Sigmoid colon (tissue), 4 donors: Measurements from ENCODE around the gene MYO7A.

Experiments
- POLR2A ChIP-seq, 2 donors: fragments of 450-650 bp; IDR thresholded peaks; one replicate each; pipeline ENCODE4 v1.6.1; 2016; ENCODE audit warnings: antibody characterized with exemption in 2 of 2, mild to moderate bottlenecking in 2 of 2, moderate library complexity in 2 of 2
- POLR2AphosphoS5 ChIP-seq, 4 donors: sonication (generic); formaldehyde crosslinking; IDR thresholded peaks; one replicate each; pipeline ENCODE4 v1.6.1; 2017; ENCODE audit warnings: antibody characterized with exemption in 4 of 4
- TF ChIP-seq, protein P1 (sequence below), 4 experiments: fragments of 450-650 bp in 3 of 4; fragments of 200-600 bp in 1 of 4; IDR thresholded peaks; one replicate each; pipeline ENCODE4 v1.5.1; 2016 to 2019; ENCODE audit warnings: antibody characterized with exemption in 4 of 4, mild to moderate bottlenecking in 3 of 4, moderate library complexity in 2 of 4

DNA sequence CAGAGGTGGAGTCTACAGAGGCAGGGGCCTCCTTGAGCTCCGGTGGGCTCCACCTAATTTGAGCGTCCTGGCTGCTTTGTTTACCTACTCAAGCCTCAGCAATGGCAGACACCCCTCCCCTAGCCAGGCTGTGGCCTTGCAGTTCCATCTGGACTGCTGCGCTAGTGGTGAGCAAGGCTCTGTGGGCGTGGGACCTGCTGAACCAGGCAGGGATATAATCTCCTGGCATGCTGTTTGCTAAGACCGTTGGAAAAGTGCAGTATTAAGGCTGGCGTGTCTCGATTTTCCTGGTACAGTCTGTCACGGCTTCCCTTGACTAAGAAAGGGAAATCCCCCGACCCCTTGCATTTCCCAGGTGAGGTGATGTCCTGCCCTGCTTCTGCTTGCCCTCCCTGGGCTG is 95.8 kb downstream of the MYO7A start:
- TF ChIP-seq, protein P1, sequence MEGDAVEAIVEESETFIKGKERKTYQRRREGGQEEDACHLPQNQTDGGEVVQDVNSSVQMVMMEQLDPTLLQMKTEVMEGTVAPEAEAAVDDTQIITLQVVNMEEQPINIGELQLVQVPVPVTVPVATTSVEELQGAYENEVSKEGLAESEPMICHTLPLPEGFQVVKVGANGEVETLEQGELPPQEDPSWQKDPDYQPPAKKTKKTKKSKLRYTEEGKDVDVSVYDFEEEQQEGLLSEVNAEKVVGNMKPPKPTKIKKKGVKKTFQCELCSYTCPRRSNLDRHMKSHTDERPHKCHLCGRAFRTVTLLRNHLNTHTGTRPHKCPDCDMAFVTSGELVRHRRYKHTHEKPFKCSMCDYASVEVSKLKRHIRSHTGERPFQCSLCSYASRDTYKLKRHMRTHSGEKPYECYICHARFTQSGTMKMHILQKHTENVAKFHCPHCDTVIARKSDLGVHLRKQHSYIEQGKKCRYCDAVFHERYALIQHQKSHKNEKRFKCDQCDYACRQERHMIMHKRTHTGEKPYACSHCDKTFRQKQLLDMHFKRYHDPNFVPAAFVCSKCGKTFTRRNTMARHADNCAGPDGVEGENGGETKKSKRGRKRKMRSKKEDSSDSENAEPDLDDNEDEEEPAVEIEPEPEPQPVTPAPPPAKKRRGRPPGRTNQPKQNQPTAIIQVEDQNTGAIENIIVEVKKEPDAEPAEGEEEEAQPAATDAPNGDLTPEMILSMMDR (IDR thresholded peaks at IDR 0.05): no peak
- no peak for TF ChIP-seq POLR2A (IDR thresholded peaks at IDR 0.05)
- no peak for TF ChIP-seq POLR2AphosphoS5 (IDR thresholded peaks at IDR 0.05)
